Renal pelvis (tissue), 12 donors: ENCODE data around the gene BCOR. TPM values are rescaled to one million over a fixed set of nuclear protein-coding genes. Genes with fewer than 3 reads are reported as not detected.

Experiments
- DNase-seq: peaks from one replicate; pipeline ENCODE4 v3.0.0-alpha.2; 2013
- long read RNA-seq, 16 experiments: transcript quantifications; one replicate each; lab custom pipeline, GENCODE V29; 2026
- polyA plus RNA-seq, 3 donors: library from polyadenylated mRNA; unstranded; fragments of 120-200 nt; gene quantifications; one replicate each; pipeline ENCODE4 v1.2.1, GENCODE V29; 2013; ENCODE audit not compliant: insufficient read length in 3 of 3

BCOR gene
- polyA plus RNA-seq, result 10 to 100 TPM; 51.6 to 53.9 (median 53.3) TPM
- long read RNA-seq, donor 1, result 0 reads
- long read RNA-seq, donor 2, result 0 reads
- long read RNA-seq, donor 3, result 0 reads
- long read RNA-seq, donor 4, full-length matches to known transcripts, result 2 of 2 reads
- long read RNA-seq, donor 4, partial matches to known transcripts, result 0 of 2 reads
- long read RNA-seq, donor 4, other reads (novel, unspliced or antisense), result 0 of 2 reads
- long read RNA-seq, donor 5, partial matches to known transcripts, result 0 of 1 reads
- long read RNA-seq, donor 5, other reads (novel, unspliced or antisense), result 0 of 1 reads
- long read RNA-seq, donor 6, partial matches to known transcripts, result 5 of 5 reads
- long read RNA-seq, donor 6, other reads (novel, unspliced or antisense), result 0 of 5 reads
- long read RNA-seq, donor 7, partial matches to known transcripts, result 5 of 5 reads
- long read RNA-seq, donor 7, other reads (novel, unspliced or antisense), result 0 of 5 reads
- long read RNA-seq, donor 8, result 0 reads
- long read RNA-seq, donor 9, partial matches to known transcripts, result 7 of 7 reads
- long read RNA-seq, donor 9, other reads (novel, unspliced or antisense), result 0 of 7 reads
- long read RNA-seq, donor 10, result 0 reads
- long read RNA-seq, donor 11, result 0 reads
- long read RNA-seq, donor 12, partial matches to known transcripts, result 5 of 5 reads
- long read RNA-seq, donor 12, other reads (novel, unspliced or antisense), result 0 of 5 reads
- long read RNA-seq, donor 13, result 0 reads
- long read RNA-seq, donor 14, partial matches to known transcripts, result 23 of 24 reads
- long read RNA-seq, donor 14, other reads (novel, unspliced or antisense), result 0 of 24 reads
- long read RNA-seq, donor 15, full-length matches to known transcripts, result 2 of 9 reads
- long read RNA-seq, donor 15, partial matches to known transcripts, result 7 of 9 reads
- long read RNA-seq, donor 15, other reads (novel, unspliced or antisense), result 0 of 9 reads
- long read RNA-seq, donor 16, partial matches to known transcripts, result 5 of 5 reads
- long read RNA-seq, donor 16, other reads (novel, unspliced or antisense), result 0 of 5 reads

- DNase-seq, result no peak
Measured at GRCh38 chrX:40097504-40098263, at the start of gene BCOR. Gene BCOR (minus strand): TSS chrX:40097958. CDS start chrX:40077929, 20,029 bp downstream.

DNA sequence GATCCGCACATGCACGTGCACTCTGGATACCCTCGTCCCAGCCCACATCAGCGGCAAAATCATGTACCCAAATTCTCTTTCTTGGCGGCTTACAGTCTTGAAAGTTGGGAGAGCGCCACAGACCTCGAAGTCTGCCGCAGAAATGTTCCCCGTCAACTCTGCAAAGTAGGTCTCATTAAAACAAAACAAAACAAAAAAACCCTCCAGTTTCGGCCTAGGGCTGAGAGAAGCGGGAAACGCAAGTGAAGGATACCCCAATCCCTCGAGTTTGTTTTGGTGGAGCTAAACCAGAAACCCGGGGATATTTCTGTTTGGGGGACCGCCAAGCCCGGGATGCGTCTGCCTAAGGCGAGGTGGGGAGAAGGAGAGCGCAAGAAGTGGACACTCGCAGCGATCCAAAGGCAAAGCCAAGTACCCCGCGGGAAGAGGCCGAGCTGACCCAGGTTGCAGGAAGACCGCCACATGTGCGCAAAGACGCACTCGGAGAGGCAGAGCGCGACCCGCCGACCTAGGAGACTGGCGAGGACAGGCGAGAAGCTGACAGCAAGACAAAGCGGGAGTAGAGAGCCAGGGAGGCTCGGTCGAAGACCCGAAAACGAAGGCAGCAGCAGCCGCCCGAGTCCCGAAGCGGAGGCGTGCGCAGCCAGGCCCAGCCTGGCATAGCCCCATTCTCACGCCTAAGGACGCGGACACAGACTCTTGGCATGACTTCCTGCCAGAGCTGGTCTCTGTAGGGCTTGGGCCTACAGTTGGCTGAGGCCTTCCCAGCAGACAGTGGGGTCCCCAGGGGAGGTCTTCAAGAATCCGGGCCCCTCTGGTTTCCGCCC is 49.6 kb upstream of the BCOR start:
- DNase-seq, result no peak

GRCh38 chrX:40146262-40147125 is 48.7 kb upstream of the BCOR start:
- no peak for DNase-seq

GRCh38 chrX:40145923-40146261 is 48.1 kb upstream of the BCOR start:
- DNase-seq, result no peak

DNA sequence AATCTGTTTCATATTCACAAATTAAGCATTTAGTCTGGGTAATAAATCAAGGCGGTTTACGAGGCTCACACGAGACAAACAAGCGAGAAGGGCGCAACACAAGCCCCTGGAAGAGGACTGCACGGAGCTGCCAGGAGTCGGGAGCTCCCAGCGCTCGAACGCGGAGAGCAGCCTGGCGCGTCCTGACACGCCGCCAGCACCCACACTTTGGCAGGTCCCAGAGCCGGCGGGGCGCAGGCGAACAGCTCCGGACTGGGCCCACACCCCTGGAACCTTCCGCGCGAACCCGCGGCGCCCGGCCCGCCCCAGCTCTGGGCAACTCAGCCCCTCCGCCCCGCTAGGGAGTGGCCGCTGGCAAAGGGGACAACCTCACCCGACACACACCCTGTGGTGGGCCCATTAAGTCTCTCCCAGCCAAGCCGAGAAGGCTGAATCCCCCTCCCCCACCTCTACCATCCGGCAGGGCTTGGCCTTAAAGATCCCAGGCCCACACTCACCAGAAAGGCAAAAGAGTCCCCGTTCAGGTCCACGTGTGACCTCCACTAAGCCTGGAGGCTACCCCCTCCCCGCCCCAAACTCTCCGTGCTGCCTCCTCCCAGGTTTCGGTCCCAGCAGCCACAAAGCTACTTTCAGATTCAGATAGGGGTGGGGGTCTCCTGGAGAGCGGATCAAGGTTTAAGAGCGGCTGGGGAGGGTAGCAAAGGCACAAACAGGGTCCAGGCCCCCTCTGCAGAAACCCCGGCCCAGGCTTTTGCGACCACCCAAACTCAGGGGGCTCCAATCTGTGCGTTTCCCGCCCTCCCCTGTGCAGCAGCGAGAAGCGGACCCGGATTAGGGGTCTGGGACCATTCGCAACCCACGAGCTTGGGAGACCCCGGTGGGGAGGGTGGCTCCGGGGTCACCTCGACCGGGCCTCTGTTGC is 47.5 kb upstream of the BCOR start:
- no peak for DNase-seq

GRCh38 chrX:40144576-40144975 is 46.8 kb upstream of the BCOR start:
- no peak for DNase-seq

DNA sequence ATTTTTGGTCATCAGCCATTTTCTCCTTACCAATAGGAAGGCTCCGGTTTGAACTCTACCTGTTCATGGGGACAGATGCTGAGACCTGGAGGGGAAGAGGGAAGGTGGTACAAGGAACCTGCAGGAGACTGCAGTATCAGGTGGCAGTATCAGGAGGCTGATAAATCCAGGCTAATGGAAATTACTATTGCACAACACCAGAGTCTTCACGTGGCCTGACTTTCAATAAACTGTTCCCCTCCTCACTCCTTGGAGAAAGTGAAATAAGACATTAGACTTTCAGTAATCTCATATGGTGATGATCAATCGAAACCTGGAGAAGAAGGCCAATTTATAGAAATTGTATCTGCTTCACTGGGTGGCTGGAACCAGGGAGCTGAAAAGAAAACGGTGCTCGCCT is 46.2 kb upstream of the BCOR start:
- no peak for DNase-seq

DNA sequence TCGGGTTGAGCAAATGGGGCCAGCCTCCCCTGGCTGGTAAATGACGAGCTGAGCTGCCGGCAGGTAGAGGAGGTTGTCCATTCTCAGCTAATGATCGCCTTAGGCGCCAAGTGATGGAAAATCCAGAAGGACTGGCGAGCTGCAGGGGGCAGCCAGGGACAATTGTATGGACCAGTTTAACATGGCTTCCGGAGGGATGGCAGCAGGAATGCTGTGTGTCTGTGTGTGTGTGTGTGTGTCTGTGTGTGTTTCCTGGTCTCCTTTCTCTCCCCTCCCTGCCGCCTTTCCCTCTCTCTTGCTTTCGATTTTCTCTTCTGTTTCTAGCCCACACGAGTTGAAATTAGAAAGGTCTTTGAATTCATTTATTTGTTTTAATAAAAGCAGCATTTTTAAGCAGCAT is 45.2 kb upstream of the BCOR start:
- DNase-seq, result no peak

DNA sequence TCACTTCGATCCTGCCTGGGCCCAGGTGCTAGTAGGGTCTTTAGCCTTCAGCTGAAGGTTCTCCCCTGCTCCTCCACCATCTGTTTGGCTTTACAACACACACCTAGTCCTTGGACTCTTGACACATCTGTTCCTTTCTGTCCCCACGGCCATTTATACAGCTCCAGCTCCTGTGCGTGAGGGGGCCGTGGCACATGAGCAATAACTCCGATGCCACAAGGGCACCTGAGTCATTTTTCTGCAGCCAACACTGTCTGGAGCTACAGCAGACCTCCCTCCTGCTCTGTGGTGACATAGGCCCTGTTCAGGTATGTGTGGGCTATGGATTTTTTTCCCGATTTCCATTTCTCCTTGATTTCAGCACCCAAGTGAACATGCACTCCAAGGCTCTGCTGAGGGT is 44.7 kb upstream of the BCOR start:
- no peak for DNase-seq

GRCh38 chrX:40140706-40141499 is 43.1 kb upstream of the BCOR start:
- DNase-seq, result no peak

- DNase-seq, result no peak
Measured at GRCh38 chrX:40132751-40133150, 35.0 kb upstream of the BCOR start.

DNA sequence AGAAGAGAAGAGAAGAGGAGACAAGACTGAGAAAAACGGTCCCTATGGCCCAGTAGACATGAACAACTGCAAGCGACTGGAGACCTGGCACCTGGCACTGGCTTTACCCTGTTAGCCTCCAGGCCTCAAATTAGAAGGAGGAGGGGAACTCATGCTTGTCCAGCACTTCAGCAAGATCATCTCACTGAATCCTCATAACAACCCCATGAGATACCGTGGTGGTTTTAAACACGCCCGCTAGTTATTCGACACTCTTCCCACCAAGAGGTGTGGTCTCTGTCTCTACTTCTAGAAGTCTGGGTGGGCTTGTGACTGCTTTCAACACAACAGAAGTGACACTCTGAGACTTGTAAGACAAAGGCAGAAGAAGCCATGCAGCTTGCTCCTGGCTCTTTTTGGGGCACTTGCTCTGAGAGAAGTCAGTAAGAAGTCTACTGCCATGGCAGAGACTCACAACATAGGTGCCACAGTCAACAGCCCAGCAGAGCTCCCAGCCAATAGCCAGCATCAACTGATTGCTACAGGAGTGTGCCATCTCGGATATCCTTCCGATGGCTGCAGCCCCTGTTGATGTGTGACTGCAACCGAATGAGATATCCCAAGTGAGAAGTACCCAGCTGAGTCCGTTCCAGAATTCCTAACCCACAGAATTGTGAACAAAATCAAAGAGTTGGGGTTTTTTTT is 34.0 kb upstream of the BCOR start:
- no peak for DNase-seq

DNA sequence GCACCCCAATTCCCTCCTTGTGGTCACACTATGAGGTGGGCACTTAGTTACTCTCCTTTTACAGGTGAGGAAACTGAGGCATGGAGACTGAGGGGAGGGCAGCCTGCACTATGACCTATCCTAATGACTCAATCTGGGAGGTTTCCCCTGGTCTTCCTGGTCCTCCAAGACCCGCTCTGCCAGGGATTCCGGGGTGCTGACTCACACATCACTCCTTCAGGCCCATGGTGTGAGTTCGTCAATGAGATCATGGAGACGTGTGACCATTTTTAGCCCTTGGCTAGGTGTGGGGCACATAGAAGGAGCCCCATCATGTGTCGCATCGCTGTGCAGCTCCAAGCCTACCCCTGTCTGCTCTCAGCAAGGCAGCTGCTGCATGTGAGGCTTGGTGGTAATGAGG is 32.4 kb upstream of the BCOR start:
- DNase-seq, result no peak

DNA sequence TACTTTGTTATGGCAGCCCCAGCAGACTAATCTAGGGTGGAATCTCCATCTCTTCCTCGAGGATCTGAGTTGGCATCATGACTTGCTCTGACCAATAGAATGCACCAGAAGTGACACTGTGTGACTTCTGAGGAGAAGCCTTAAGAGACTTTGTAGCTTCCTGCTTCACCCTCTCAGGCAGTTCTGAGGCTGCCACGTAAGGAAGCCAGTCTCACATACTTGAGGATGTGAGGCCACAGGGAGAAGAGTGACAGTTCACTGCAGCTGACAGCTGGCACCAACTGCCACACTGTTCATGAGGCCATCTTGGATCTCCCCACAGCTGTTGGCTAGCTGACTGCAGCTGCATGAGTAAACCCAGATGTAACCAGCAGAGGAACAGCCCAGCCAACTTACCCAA is 29.3 kb upstream of the BCOR start:
- no peak for DNase-seq

DNA sequence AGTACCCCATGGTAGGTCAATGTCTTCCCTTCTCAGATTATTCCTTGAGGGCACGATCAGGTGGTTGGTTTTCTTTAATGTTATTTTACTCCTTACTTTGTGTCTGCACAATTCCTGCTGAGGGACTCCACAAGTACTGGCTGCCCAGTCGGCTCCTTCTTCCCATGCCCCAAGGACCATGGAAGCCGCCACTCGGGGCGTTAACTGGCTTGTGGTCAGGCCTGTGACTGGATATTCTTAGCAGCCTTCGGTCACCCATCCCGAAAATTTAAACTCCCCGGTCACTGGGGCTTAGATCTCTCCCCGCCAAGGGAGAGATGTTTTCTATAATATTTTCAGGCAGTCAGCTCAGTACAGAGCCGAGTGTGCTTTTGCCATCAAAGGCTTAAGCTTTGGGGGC is 24.7 kb upstream of the BCOR start:
- no peak for DNase-seq

- DNase-seq, result no peak
Measured at GRCh38 chrX:40121618-40122017, 23.9 kb upstream of the BCOR start.

DNA sequence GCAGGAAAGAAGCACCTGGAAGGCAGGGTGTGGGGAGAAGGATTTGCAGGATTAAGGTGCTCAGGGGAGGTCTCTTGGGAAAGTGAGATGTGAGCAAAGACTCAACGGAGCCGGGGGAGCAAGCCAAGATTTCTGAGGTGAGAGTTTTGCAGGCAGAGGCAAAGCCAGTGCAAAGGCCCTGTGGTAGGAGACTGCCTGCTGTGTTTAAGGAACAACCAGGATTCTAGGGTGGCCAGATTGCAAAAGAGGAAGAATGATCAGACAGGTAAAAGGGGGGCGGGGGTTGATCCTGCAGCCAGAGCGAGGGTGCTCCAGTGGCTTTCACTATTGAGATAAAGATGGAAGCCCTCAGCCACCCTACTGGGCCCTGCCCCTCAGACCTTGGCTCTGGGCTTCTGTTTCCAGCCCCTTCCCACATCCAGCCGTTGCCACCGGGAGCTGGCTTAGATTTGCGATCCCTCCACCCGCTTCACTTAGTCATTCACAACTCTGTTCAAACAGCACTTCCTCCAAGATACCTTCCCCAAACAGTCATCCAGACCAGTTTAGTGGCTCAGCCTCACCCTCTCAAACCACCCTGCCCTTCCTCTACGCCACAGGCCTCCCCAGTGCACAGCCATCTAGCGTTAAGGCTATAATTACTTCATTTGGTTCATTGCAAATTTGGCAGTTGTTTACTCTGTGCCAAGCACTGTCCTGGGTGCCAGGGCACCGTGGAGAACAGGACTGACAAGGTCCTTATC is 23.3 kb upstream of the BCOR start:
- DNase-seq, result no peak
